Heart left ventricle (tissue), 13 donors: Measurements from ENCODE around the gene UPP2.

Experiments
- CTCF ChIP-seq, 12 donors: fragments of 200-600 bp; sonication (generic) in 4 of 12; IDR thresholded peaks; one replicate each; pipeline versions ENCODE4 v1.5.0 to v1.8.0; 2018 to 2022; ENCODE audit warnings: antibody characterized with exemption in 12 of 12, mild to moderate bottlenecking in 5 of 12
- POLR2A ChIP-seq, 2 donors: fragments of 450-650 bp; IDR thresholded peaks; one replicate each; pipeline ENCODE4 v1.6.1; 2017; ENCODE audit warnings: antibody characterized with exemption in 2 of 2, mild to moderate bottlenecking in 2 of 2, moderate library complexity in 2 of 2
- donor health status: ischemic (EF 13 %, LVEDD 7.1; RV severe dilation, severe dysfunction).
- donor health status: DM: no; HTN: yes; CAD: no.
- donor health status: DM: no; HTN: no; CAD: no.
- donor health status: ischemic (EF 25% LVEDD 6.9; RV normal size, moderate dysfunction).
- donor health status: ischemic (EF 25% LVEDD 5.7; RV mildly dilated, moderate dysfunction).
- donor health status: ischemic (EF 35%, LVEDD 5.7; RV mildly dilated, moderate dysfunction).
- donor health status: nonischemic (EF 11% LVEDD 7.7; RV severe dilation, severe dysfunction).
- donor health status: DM: yes; HTN: yes; CAD: no.
- donor health status: PGD.
- donor health status: ischemic (EF 29% LVEDD 5.4; RV normal size, mild dysfunction).
- donor health status: nonischemic (EF 23%, LVEDD 6.1; RV moderate dilation, normal function).

- TF ChIP-seq CTCF (IDR thresholded peaks at IDR 0.05) (no peak), POLR2A (IDR thresholded peaks at IDR 0.05) (no peak)
Observed at GRCh38 chr2:158184001-158184400, 82.3 kb downstream of the UPP2 start.
